COR-L47 (cell line): Measurements from ENCODE around the gene POU3F1.

ENCODE experiments used
- DNase-seq: peaks from one replicate; lab custom pipeline; 2025; lab: John Stamatoyannopoulos, UW

The POU3F1 gene

DNA sequence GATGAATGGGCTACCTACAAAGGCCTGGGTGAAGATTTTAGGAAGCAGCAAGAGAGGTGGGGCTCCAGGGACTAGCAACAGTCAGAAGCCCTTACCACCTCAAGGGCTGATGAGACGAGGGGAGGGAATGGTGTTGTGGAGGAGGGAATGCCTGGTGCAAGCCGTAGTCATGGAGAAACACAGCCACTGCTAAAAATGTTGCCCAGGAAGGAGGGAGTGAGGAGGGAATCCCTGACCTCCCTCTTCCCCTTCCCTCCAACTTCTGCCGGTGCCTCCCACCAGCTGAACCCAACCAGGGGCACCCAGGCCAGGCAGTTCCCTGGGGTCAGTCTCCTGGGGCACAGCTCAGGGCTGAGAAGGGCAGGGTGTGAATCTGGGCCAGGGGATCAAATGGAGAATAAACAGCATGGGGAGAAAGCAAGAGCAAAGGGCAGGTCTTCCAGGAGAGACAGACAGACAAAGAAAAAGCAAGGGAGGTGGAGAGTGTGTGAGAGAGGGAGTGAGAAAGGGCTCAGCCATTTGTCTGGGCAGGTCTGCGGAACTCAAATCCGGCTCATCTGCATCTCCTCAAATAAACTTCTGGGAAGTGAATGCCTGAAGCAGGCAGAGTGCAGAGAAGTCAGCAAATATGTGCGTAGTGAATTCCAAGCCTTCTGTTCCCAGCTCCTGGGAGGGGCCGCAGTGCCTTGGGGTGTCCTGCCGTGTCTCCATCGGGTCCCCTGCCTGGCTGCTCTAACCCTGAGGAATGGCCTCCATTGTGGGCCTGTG lies 27.1 kb upstream of the POU3F1 start:
- no peak for DNase-seq

DNA sequence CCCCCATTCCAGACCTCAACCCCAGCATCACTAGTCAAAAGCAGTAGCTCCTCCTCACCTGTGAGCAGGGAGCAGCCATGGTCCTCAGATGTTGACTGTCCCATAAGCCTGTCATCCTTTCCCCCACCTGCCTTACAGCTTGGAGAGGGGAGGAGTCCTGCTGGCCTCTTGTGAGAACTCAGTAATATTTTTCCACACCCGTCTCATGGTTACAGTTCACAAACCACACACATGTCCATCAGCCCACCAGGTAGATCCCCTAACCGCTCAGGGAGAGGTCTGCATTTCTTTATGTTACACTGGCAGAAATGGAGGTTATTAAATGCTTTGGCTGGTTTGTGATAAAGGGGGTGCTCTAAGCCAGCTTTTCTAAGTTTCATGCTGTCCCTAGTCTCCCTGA lies 26.3 kb upstream of the POU3F1 start:
- no peak for DNase-seq

GRCh38 chr1:38071312-38072256 lies 25.0 kb upstream of the POU3F1 start:
- peak; percentile 22 for DNase-seq

DNA sequence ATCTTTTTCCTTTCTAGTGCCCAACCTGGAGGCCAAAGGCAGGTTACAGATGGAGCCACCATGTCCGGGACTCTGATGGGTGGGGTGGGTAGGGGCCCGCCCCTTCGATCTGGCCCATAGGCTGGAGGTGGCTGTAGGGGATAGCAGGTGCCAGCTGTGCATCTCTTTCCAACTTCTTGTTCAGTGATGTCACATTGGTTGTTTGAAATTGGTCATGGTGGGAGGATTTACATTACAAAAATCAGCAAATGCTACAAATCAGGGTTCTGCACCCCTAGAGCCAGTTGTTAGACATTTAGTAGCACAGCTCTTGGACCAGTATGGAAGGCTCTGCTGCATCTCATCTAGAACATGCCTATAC lies 22.4 kb upstream of the POU3F1 start:
- DNase-seq: no peak

- peak; percentile 72 for DNase-seq
Measured at GRCh38 chr1:38068220-38068979, 21.8 kb upstream of the POU3F1 start.

- DNase-seq: no peak
Measured at GRCh38 chr1:38064197-38064903, 17.8 kb upstream of the POU3F1 start.

- no peak for DNase-seq
Measured at GRCh38 chr1:38063616-38064015, 17.0 kb upstream of the POU3F1 start.

GRCh38 chr1:38062361-38063288 lies 16.0 kb upstream of the POU3F1 start:
- DNase-seq: peak; percentile 94

GRCh38 chr1:38061883-38062328 lies 15.3 kb upstream of the POU3F1 start:
- DNase-seq: no peak

GRCh38 chr1:38061290-38061689 lies 14.7 kb upstream of the POU3F1 start:
- no peak for DNase-seq

- DNase-seq: no peak
Measured at GRCh38 chr1:38060498-38060897, 13.9 kb upstream of the POU3F1 start.

DNA sequence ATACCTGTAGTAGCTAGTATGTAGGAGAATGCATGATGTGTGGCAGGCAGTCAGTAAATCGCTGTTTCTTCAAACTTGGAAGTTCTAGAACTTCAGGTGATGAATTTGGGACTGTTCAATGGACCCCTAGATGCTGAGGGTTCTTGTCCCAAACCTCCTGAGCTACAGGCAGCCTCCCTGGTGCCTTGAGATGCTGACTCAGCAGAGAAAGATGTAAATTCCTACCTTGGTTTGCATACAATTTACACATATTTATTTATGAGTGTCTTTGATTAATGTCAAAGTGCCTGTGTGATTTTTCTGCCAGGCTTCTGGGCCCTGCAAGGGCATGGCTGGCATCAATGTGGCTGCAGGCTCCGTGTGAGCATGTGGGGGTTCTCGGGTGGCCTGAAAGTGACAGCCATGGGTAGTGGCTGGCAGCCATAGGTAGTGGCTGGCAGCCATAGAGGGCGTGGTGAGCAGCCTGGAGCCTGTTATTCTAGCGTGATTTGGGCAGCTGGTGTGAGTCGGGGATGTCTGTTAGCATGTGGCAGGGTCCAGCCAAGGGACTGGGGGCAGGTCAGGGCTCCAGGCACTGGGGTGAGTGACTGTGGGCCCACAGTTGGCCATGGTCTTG lies 13.2 kb upstream of the POU3F1 start:
- no peak for DNase-seq

DNA sequence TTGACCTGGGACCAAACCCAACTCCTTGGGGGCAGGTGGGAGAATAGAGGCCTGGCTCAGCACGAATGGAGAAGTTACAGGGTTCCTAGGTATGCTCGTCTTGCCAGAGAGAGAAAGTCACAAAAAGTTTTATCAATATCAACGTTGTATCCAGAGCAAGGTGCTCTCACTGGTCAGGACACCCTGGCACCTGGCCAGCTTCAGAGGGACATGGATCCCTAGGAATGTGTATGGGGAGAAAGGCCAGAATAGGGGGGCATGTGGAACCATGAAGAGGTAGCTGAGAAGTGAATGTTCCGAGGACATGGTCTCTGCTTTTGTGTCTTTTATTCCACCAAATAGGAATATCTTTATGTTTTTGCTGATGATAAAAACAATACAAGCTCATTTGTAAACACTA lies 9.4 kb upstream of the POU3F1 start:
- DNase-seq: no peak

DNA sequence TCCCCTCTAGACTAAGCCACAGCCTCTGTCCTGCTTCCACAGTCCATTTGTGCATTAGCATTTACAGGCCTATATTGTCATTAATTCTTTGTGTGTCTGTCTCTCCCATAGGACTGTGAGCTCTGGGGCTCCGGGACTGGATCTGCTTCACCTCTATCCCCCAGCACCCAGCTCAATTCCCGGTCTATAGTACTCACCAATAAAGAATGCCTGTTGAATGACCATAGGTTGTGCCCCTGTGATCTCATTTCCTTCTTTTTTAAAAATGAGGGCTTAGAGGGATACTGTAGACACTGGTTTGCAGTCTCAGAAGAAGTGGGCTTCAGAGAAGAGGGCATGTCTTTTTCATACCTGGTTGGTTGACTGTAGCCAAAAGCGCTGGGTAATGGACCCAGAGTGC lies 8.8 kb upstream of the POU3F1 start:
- DNase-seq: no peak

GRCh38 chr1:38053416-38054091 lies 7.0 kb upstream of the POU3F1 start:
- no peak for DNase-seq

DNA sequence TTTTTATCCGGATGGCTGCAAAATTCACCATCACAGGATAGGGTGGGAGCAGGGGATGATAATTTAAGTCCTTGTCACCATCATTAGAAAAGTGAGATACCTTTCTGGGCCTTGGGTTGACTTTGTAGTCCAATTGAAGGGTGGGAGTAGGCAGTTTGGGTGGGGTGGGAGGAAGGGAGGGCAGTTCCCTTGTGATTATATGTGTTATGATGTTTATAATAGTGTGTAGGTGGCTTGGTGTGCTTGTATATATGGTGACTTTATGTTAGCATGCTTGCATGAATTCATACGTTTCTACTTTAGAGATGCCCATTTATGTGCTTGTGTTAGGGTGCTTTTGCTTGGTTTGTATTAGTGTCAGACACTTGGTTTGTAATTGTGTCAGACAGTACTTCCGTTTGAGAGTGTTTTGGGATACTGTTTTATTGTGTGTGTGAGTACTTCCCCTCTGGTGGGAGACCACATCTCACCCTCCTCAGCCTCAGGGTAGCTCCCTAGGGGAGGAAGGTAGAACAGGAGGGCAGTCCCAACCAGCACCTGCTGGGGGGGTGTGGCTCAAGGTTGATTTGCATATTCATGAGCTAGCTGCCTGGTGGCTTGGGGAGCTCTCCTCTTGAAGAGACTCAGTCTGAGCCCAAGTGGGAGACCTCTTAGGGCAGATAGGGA lies 6.3 kb upstream of the POU3F1 start:
- DNase-seq: no peak

- DNase-seq: no peak
Measured at GRCh38 chr1:38051079-38051543, 4.5 kb upstream of the POU3F1 start.

GRCh38 chr1:38050397-38051078 lies 3.9 kb upstream of the POU3F1 start:
- no peak for DNase-seq
